ENCODE measurements around the gene SP9.

The SP9 gene

DNA sequence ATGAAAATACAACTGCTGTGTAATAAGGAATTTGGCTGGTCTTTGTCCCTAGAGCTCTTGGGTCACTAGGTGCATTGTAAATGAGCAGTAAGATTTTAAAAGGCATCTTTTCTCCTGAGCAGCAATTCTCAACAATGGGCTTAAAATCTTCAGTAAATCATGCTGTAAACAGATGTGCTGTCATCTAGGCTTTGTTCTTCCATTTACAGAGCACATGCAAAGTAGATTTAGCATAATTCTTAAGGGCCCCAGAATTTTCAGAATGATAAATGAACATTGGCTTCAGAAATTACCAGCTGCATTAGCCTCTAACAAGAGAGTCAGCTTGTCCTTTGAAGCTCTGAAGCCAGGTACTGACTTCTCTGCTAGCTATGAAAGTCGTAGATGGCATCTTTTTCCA is 33.9 kb downstream of the SP9 start:
- Histone ChIP-seq H3K36me3 (ENCODE audit: control insufficient read depth, insufficient read depth, low read length) (peaks cover 40% of the 10 kb centered on the region), H3K27ac (ENCODE audit: insufficient read depth, low read length, poor library complexity, severe bottlenecking) (no peak overlapping the region), H3K4me1 (ENCODE audit: control insufficient read depth, insufficient read depth, low read length, poor library complexity, severe bottlenecking) (no peaks in the 10 kb centered on the region), H3K27me3 (replicated peaks; ENCODE audit: control insufficient read depth, insufficient read depth, low read length, poor library complexity, severe bottlenecking) (no peaks in the 10 kb centered on the region), H3K9me3 (ENCODE audit: control insufficient read depth, low read length) (no peaks in the 10 kb centered on the region), H3K4me3 (ENCODE audit: insufficient read depth, low read depth, low read length, poor library complexity, severe bottlenecking) (no peak overlapping the region)
- no peak for DNase-seq

DNA sequence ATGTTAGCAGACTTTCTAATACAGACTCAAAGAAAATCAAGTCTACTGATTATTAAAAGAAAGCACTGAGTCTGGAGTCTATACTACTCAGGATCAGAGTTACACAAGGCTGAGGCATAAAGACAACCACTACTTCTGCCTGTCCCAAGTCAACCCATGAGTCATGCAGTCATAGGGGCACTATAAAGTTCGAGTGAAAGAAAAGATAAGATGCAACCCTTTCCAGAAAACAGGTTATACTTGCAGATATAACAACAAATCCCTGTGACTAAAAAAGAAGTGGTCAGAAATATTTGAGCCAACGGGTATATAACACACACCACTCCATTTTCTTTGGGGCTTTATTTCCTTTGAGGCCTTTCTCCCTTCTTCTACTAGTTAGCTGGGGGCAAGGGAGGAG is 42.2 kb downstream of the SP9 start:
- no peak for DNase-seq
- H3K9me3 ChIP-seq (ENCODE audit: control insufficient read depth, low read length), result no peaks in the 10 kb centered on the region
- no peak overlapping the region for H3K4me3 ChIP-seq (ENCODE audit: insufficient read depth, low read depth, low read length, poor library complexity, severe bottlenecking)
- H3K27me3 ChIP-seq (replicated peaks; ENCODE audit: control insufficient read depth, insufficient read depth, low read length, poor library complexity, severe bottlenecking), result no peaks in the 10 kb centered on the region
- H3K4me1 ChIP-seq (ENCODE audit: control insufficient read depth, insufficient read depth, low read length, poor library complexity, severe bottlenecking), result no peaks in the 10 kb centered on the region
- H3K36me3 ChIP-seq (ENCODE audit: control insufficient read depth, insufficient read depth, low read length), result peaks cover 73% of the 10 kb centered on the region
- H3K27ac ChIP-seq (ENCODE audit: insufficient read depth, low read length, poor library complexity, severe bottlenecking), result no peak overlapping the region

DNA sequence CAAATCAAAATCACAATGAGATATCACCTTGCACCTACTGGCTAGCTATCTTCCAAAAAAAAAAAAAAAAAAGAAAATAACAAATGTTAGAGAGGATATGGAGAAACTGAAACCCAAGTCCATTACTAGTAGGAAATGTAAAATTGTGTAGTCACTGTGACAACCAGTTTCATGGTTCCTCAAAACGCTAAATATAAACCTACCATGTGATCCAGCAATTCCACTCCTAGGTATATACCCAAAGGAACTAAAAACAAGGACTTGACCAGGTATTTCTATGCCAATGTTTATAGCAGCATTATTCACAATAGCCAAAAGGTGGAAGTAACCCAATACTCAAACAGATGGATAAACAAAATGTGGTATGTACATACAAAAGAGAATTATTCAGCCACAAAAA is 49.0 kb downstream of the SP9 start:
- no peak for DNase-seq

DNA sequence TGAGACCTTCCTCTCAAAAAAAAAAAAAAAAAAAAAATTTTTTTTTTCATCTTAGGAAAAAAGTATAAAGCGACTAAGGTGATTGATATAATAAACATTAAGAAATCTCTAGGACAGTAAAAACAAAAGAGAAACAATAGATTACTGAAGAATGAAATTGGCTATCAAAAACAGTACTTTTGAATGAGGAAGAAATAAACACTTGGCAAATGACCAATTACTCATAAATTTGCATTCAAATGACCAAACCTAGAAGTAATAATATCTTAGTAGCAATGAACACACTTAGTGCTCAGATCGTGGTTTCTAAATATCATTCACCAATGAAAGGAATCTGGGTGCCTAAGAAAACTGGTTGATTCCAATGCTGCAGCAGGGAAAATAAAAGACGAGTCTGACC is 50.4 kb downstream of the SP9 start:
- Histone ChIP-seq H3K4me3 (ENCODE audit: insufficient read depth, low read depth, low read length, poor library complexity, severe bottlenecking) (no peak overlapping the region), H3K36me3 (ENCODE audit: control insufficient read depth, insufficient read depth, low read length) (peaks cover 50% of the 10 kb centered on the region), H3K4me1 (ENCODE audit: control insufficient read depth, insufficient read depth, low read length, poor library complexity, severe bottlenecking) (no peaks in the 10 kb centered on the region), H3K27me3 (replicated peaks; ENCODE audit: control insufficient read depth, insufficient read depth, low read length, poor library complexity, severe bottlenecking) (no peaks in the 10 kb centered on the region), H3K9me3 (ENCODE audit: control insufficient read depth, low read length) (no peaks in the 10 kb centered on the region), H3K27ac (ENCODE audit: insufficient read depth, low read length, poor library complexity, severe bottlenecking) (no peak overlapping the region)
- no peak for DNase-seq

More for the DNA sequence above, 49.0 kb downstream of the SP9 start:
- Histone ChIP-seq H3K27me3 (replicated peaks; ENCODE audit: control insufficient read depth, insufficient read depth, low read length, poor library complexity, severe bottlenecking) (no peaks in the 10 kb centered on the region), H3K4me3 (ENCODE audit: insufficient read depth, low read depth, low read length, poor library complexity, severe bottlenecking) (no peak overlapping the region), H3K27ac (ENCODE audit: insufficient read depth, low read length, poor library complexity, severe bottlenecking) (no peak overlapping the region), H3K36me3 (ENCODE audit: control insufficient read depth, insufficient read depth, low read length) (peaks cover 59% of the 10 kb centered on the region), H3K9me3 (ENCODE audit: control insufficient read depth, low read length) (no peaks in the 10 kb centered on the region), H3K4me1 (ENCODE audit: control insufficient read depth, insufficient read depth, low read length, poor library complexity, severe bottlenecking) (no peaks in the 10 kb centered on the region)

Measured in effector memory CD4-positive, alpha-beta T cell (primary cell).